Tibial nerve (tissue), 4 donors: ENCODE measurements around the gene NEDD4L. TPM values are rescaled to one million over a fixed set of nuclear protein-coding genes. Genes with fewer than 3 reads are reported as not detected.
"Not testable (repeated sequence)": the region's sequence is repeated elsewhere in the genome, so short reads cannot be mapped to it uniquely, and the experiment has no call there.

ENCODE experiments used
- DNase-seq, 2 donors: peaks; one replicate each; pipeline ENCODE4 v3.0.0-alpha.2; 2019; ENCODE audit warnings: low spot score in 2 of 2
- H3K27ac ChIP-seq, 4 donors: fragments of 200-600 bp; sonication (generic) in 3 of 4; one replicate each; pipeline ENCODE4 v1.5.1; 2017 to 2019; ENCODE audit warnings: mild to moderate bottlenecking in 1 of 4
- H3K27me3 ChIP-seq, 2 donors: fragments of 200-600 bp; sonication (generic) in 1 of 2; one replicate each; pipeline versions ENCODE4 v1.5.1 to v1.6.0; 2017 to 2019
- H3K36me3 ChIP-seq, 3 donors: fragments of 200-600 bp; sonication (generic); one replicate each; pipeline ENCODE4 v1.5.1; 2018 to 2019
- H3K4me1 ChIP-seq, 4 donors: fragments of 200-600 bp; sonication (generic) in 3 of 4; one replicate each; pipeline ENCODE4 v1.5.1; 2017 to 2019
- H3K4me3 ChIP-seq, 4 donors: fragments of 200-600 bp; sonication (generic) in 3 of 4; one replicate each; pipeline ENCODE4 v1.5.1; 2017 to 2019; ENCODE audit warnings: mild to moderate bottlenecking in 1 of 4, moderate library complexity in 1 of 4
- H3K9me3 ChIP-seq, 4 donors: fragments of 200-600 bp; sonication (generic) in 3 of 4; one replicate each; pipeline ENCODE4 v1.5.1; 2017 to 2019
- EP300 ChIP-seq, 2 donors: sonication (generic); formaldehyde crosslinking; IDR thresholded peaks; one replicate each; pipeline ENCODE4 v1.6.1; 2017; ENCODE audit warnings: antibody characterized with exemption in 2 of 2, mild to moderate bottlenecking in 1 of 2
- POLR2A ChIP-seq, 2 donors: fragments of 450-650 bp; IDR thresholded peaks; one replicate each; pipeline ENCODE4 v1.6.1; 2017; ENCODE audit warnings: antibody characterized with exemption in 2 of 2, mild to moderate bottlenecking in 2 of 2, moderate library complexity in 2 of 2
- WGBS, 2 donors: methylation state at CpG; one replicate each; pipeline ENCODE4 v1.1.5; 2018; 5-methylcytosine and 5-hydroxymethylcytosine counted together
- total RNA-seq, 4 donors: library from RNA; depleted of rRNA; stranded (reverse); fragments of >200 nt; gene quantifications; one replicate each; pipeline ENCODE4 v1.1.0, GENCODE V29; 2016
- TF ChIP-seq, protein P1 (sequence below), 5 experiments: fragments of 200-600 bp in 3 of 5; fragments of 450-650 bp in 2 of 5; sonication (generic) in 3 of 5; IDR thresholded peaks; one replicate each; pipeline ENCODE4 v1.5.1; 2016 to 2019; ENCODE audit warnings: antibody characterized with exemption in 5 of 5, mild to moderate bottlenecking in 3 of 5, moderate library complexity in 2 of 5

NEDD4L gene
- total RNA-seq, 4 donors from 2014 or later, result 15.3 to 59.9 (median 26.8) TPM

DNA sequence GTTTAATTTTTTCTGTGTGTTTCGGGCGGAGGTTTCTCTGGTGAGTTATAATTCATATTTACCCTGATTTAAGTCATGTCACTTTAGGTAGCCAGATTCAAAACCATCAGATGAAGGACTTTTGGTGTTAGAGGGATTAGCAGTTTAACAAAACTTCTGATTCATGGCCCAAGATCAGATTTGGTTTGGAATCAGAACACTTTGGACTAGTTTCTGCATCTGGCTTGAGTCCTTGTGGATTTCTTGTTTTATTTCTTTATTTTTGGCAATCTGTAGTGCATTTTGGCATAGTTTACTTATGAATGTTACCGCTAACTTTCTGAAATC lies 3.5 kb downstream of the NEDD4L start:
- Histone ChIP-seq H3K4me3 (no peak overlapping the region), H3K27ac (no peak overlapping the region)
- no peak for TF ChIP-seq EP300 (IDR thresholded peaks at IDR 0.05)
- TF ChIP-seq, protein P1, sequence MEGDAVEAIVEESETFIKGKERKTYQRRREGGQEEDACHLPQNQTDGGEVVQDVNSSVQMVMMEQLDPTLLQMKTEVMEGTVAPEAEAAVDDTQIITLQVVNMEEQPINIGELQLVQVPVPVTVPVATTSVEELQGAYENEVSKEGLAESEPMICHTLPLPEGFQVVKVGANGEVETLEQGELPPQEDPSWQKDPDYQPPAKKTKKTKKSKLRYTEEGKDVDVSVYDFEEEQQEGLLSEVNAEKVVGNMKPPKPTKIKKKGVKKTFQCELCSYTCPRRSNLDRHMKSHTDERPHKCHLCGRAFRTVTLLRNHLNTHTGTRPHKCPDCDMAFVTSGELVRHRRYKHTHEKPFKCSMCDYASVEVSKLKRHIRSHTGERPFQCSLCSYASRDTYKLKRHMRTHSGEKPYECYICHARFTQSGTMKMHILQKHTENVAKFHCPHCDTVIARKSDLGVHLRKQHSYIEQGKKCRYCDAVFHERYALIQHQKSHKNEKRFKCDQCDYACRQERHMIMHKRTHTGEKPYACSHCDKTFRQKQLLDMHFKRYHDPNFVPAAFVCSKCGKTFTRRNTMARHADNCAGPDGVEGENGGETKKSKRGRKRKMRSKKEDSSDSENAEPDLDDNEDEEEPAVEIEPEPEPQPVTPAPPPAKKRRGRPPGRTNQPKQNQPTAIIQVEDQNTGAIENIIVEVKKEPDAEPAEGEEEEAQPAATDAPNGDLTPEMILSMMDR (IDR thresholded peaks at IDR 0.05), result no peak

DNA sequence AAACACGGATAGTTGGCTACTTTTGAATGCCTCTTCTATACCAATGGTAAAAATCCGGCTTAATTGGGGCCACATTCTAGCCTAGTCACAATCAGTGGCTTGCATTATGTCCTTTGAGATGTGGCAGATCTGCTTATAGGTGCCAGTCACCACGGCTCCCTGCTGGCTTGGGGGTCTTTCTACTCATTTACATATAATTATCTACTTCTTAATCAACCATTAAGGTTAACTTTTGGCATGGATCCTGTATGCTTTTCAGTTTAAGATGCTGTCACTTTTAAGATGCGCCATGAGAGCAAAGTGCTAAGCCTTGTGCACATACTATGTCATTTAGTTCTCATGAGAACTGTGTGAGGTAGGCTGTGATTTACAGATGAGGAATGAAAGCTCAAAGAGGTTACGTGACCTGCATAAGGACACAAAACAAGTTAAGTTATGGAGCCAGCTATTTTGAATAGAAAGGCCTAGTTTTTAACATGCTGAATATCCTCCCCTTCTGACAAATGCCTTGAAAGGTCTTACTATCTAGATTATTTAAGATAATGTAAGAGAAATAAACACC lies 4.1 kb downstream of the NEDD4L start:
- 90 to 97% methylated on average over 5 of the region's 5 CpGs for WGBS, 2 donors
- TF ChIP-seq POLR2A (IDR thresholded peaks at IDR 0.05), result no peak
- TF ChIP-seq, protein P1 (IDR thresholded peaks at IDR 0.05), result no peak
- no peak for TF ChIP-seq EP300 (IDR thresholded peaks at IDR 0.05)
- H3K36me3 ChIP-seq, result no peaks in the 10 kb centered on the region
- DNase-seq, result no peak
- peaks cover 0 to 40% (median 0%) of the 10 kb centered on the region in 4 donors for H3K4me1 ChIP-seq
- peak overlapping the region in 1 of 4 donors; percentile 20 for H3K27ac ChIP-seq
- H3K9me3 ChIP-seq, result no peaks in the 10 kb centered on the region
- H3K4me3 ChIP-seq, result no peak overlapping the region
- H3K27me3 ChIP-seq, result no peaks in the 10 kb centered on the region

More for the DNA sequence above, 3.5 kb downstream of the NEDD4L start:
- H3K36me3 ChIP-seq, result no peaks in the 10 kb centered on the region
- WGBS, 2 donors, result 72 to 74% methylated on average over 3 of the region's 3 CpGs
- no peaks in the 10 kb centered on the region for H3K9me3 ChIP-seq
- no peaks in the 10 kb centered on the region for H3K27me3 ChIP-seq
- no peak for DNase-seq
- H3K4me1 ChIP-seq, result peaks cover 0 to 44% (median 0%) of the 10 kb centered on the region in 4 donors

DNA sequence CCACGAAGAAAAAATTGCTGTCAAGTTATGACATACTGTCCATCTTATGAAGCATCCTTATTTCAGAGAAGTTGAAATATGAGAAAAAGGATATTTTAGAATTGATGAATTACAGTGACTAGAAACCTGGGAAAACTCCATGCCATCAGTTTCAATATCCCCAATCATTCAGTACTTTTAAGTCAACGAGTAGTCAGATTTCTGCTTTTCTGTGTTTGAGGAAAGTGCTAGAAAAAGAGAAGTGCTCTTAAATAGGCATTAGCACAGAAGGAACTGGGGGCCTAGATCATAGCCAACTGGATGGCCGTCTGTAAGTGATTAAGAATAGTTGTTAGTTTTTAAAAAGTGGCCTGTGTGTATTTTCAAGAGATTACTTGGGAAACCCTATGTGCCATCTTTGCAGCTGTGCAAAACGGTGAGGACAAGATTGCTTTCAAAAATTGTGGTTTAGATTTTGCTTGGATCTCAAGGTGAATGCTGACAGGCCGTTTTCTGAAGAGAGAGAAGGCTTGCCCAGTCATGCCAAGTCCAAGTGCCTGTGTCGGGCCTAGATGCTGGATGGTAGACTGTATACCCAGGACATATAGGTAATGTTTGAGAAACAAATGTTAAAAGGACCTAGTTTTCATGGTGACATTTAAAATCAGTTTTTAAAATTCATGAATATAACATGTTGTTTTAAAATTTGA lies 5.1 kb downstream of the NEDD4L start:
- Histone ChIP-seq H3K27me3 (no peaks in the 10 kb centered on the region), H3K9me3 (no peaks in the 10 kb centered on the region), H3K27ac (peak overlapping the region in 1 of 4 donors; percentile 20), H3K4me3 (no peak overlapping the region), H3K4me1 (peaks cover 0 to 38% (median 0%) of the 10 kb centered on the region in 4 donors), H3K36me3 (no peaks in the 10 kb centered on the region)
- DNase-seq, result no peak
- WGBS, 2 donors, result 78 to 80% methylated on average over 6 of the region's 6 CpGs
- TF ChIP-seq, protein P1 (IDR thresholded peaks at IDR 0.05), result no peak
- TF ChIP-seq POLR2A (IDR thresholded peaks at IDR 0.05) (no peak), EP300 (IDR thresholded peaks at IDR 0.05) (no peak)

DNA sequence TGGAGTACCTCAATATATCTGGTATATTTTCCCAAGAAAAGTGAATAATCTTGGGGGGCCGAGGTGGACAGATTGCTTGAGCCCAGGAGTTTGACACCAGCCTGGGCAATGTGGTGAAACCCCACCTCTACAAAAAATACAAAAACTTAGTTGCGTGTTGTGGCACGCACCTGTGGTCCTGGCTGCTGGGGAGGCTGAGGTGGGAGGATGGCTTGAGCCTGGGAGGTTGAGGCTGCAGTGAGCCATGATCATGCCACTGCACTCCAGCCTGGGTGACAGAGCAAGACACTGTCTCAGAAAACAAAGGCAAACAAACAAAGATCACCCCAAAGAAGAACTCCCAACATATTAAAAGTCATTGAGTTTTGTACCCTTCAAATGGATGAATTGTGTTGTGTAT lies 6.9 kb downstream of the NEDD4L start:
- H3K4me1 ChIP-seq, result peaks cover 0 to 22% (median 0%) of the 10 kb centered on the region in 4 donors
- 88 to 92% methylated on average over 3 of the region's 3 CpGs for WGBS, 2 donors
- H3K27ac ChIP-seq, H3K36me3 ChIP-seq, DNase-seq, H3K4me3 ChIP-seq, H3K9me3 ChIP-seq, H3K27me3 ChIP-seq: not testable (repeated sequence)

DNA sequence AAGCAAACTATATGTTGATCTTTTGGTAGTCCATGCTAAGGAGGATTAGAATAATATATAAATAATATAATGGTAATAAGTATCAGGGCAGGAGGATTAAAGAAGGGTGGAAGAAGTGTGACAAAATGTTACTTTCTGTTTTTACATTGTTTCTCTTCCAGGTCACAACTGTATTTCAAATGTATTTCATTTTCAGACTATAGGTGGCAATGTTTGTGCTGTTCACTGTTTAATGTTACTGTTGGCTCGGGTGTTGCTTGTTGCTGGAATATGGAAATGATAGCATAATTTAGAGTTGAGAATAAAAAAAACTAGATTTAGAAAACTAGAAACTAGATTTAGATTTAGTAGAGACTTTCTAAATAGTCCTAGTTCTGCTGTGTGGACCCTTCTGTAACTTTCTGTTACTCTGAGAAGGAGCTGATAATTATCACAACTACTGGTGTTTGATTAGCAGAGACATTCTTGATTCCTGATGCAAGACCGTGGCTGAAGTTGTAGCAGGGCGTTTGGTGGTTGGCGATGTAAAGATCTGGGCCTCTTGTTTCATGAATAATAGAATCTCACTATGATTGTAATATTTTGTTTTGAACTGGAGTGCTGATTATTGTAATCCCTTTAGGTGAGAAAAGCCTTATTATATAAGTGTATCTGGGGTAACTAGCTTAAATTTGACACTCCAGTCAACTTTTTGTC lies 7.9 kb downstream of the NEDD4L start:
- Histone ChIP-seq H3K27ac (peak overlapping the region in 1 of 4 donors; percentile 63), H3K4me3 (no peak overlapping the region), H3K9me3 (no peaks in the 10 kb centered on the region), H3K4me1 (peaks cover 0 to 12% (median 0%) of the 10 kb centered on the region in 4 donors), H3K27me3 (no peaks in the 10 kb centered on the region), H3K36me3 (no peaks in the 10 kb centered on the region)
- TF ChIP-seq, protein P1 (IDR thresholded peaks at IDR 0.05), result peak in 1 of 5 experiments; percentile 6
- no peak for TF ChIP-seq EP300 (IDR thresholded peaks at IDR 0.05)
- WGBS, 2 donors, result 39 to 45% methylated on average over 4 of the region's 4 CpGs
- DNase-seq, result no peak
